HG02623 (cell line): ENCODE results near the gene HPS3.

Experiments used
- ATAC-seq: cut with Tn5 transposase; IDR thresholded peaks from one replicate; pipeline ENCODE4 v1.9.1; 2021; ENCODE audit warnings: moderate library complexity; ENCODE audit not compliant: unreplicated experiment

The HPS3 gene

DNA sequence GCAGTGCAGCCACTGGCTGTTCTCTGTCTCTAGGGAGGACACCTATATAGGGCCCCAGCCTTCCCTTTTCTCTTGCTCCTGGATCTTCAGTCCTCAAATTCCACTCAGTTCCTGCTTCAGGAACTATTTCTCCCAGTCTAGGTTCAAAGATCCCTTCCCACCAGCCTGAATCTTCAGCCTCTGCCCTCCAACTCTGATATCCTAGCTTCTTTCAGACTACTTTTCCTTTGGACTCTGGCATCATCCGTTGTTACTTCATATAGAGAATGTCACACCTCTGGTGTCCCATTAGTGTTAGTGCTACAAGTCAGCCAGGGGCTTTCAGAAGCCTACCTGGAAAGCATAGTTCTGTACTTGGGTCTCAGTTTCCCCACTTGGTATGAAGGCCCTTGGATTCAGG, 10.0 kb upstream of the HPS3 start:
- ATAC-seq = no peak

DNA sequence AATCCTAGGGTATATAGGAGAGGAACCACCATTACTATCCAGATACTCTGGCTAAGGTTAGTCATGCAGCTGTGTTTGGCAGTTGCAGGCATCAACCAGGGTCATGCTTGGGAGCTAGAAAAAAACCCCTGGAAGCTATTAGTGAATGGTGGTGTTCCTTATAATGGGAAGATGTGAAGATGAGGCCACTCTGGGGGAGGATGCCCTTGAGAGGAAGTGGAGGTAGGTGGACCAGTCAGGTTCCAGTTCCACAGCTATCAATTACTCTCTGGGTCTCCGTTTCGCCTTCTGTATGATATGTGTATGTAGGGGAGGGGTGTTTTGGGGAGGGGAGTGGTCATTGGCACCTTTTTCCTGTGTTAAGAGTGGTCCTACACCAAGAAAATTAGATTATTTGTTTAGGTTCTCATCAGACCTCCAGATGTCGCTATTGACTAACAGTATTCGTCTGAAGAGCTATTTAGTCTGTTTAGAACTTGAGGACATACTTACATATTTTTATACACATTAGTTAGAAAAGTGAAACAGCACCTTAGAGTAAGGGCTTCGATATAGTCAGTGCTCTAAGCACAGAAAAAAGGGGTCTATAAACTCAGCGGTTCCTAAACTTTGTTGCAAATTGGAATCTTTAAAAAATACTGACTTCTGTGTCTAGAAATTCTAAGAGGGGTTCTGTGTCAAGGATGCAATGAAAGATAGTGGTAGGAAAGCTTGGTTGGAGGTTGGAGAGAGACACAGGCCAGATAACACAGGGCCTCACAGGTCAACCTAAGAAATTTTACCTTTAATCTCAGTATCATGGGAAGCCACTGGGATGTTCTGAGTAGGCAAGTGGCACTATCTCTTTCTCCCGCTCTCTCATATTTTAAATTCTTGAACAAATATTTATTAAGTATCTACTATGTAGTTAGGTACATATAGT, 9.1 kb upstream of the HPS3 start:
- peak; percentile 57 for ATAC-seq

DNA sequence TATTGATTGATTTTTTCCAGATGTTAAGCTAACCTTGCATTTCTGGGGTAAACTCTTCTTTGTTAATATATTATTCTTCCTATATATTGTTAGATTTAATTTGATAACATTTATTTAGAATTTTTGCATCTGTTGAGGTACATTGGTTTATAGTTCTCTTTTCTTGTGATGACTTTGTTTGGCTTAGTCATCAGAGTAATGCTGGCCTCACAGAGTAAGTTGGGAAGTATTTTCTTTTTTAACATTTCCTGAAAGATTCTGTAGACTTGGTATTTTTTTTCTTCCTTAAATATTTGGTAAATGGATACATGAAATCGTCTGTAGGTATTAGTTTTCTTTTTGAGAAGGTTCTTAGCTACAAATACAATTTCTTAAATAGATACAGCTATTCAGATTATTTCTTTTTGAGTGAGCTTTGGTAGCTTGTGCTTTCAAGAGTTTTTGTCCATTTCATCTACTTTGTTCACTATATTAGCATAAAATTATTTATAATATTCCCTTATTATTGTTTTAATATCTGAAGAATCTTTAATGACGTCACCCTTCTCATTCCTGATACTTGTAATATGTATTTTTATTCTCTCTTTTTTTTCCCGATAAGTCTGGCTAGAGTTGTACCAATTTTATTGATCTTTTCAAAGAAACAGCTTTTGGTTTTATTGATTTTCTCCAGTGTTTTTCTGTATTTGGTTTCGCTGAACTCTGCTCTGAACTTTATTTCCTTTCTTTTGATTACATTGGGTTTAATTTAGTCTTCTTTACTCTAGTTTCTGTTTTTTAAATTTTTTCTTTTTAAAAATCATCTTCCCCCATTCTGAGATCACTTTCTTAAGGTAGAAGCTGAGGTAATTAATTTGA, 6.5 kb upstream of the HPS3 start:
- ATAC-seq = no peak

DNA sequence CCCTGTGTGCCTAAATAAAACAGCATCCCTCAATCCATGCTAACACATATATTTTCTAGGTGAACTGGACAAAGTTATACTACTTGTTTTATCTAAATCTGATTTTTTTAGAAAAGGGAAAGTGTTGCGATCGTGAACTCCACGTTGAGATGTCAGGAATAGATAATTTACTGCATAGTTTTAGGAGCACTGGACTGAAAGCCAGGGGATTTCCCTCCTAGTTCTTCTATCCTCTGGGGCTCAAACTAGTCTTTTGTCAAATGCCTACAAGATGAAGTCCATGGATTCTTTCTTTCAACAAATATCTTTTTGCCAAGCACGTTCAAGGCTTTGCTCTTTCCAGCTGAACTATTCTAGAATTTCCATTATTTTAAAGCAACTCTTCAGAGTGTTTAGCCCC, 617 bp upstream of the HPS3 start:
- ATAC-seq = no peak

DNA sequence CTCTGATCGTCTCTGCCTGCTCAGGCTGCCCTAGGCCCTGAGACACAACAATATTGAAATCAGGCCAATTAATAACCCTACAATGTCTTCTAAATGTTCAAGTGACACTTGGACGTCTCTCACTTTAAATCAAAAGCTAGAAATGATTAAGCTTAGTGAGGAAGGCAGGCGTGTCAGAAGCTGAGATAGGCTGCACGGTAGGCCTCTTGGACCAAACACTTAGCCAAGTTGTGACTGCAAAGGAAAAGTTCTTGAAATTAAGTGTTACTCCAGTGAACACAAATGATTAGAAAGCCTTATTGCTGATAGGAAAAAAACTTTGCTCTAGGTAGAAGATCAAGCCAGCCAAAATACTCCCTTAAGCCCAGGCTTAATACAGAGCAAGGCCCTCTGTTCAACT, 2.2 kb downstream of the HPS3 start:
- no peak for ATAC-seq

DNA sequence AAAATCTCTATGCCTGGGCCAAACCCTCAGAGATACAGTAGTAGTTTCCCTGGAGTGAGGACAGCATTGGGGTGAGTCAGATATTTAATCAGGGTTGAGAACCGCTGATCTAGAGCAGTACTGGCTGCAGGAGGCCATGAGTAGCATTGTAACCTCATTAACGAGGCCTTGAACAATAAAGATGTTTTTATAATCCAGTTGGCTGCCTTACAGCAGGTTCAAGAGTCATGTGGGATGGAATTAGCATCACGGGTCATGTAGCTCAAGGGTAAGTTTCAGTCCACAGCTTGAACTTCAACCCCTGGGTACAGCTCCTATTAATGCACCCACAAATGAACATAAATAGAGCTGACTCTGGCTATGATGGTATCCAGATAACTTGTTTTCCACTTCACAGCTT, 5.1 kb downstream of the HPS3 start:
- ATAC-seq = no peak

DNA sequence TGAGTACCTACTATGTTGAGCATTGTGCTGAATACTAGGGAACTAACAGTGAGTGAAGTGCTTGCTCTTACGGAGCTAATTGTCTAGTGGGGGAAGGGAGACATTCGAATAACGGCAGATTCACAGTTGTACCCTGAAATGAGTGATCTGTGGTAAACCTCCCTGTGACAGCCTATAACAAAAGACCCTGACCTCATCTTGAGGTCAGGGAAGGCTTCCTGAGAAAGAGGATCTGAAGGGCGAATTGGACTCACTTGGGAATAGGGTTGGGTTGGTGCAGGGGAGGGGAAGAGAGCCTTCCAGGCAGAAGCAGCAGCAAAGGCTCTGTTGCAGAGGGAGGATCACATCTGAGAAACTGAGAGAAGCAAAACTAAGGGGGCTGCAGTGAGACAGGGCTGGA, 13.2 kb downstream of the HPS3 start:
- no peak for ATAC-seq

DNA sequence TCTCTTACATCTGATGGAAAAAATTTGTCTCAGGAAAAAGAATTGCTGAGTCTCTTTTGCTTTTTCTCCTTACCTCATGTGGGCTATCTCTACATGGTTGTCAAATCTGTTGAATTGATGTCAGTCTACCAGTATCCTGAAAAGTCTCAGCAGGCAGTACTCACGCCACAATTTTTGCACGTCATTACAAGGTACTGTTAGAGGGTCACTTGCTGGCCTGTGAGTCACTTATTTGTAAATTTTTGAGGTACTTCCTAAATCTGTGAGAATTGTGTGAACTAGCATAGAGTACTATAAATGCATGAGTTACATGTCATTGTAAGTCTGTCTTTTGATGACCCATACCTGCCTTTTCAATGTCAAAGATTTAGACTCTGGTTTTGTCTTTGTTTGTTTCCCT, 15.9 kb downstream of the HPS3 start:
- ATAC-seq = no peak

DNA sequence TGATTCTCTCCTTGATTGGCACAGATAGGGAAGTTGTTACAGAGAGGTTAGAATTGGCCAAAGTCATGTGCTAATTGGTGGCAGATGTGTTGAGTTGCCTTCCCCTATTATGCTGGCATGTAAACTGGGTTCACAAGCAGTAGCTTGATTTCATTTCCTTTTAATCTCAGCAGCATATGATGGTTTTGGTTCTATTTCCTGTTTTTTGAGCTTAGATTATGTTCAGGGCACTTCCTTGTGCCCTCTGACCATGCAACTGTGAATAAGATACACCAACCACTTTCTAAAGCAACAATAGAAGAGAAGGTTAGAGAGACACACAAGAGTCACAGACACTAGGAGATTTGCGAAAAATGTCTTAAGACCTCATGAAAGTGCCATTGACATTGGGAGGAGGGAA, 16.5 kb downstream of the HPS3 start:
- peak; percentile 61 for ATAC-seq

DNA sequence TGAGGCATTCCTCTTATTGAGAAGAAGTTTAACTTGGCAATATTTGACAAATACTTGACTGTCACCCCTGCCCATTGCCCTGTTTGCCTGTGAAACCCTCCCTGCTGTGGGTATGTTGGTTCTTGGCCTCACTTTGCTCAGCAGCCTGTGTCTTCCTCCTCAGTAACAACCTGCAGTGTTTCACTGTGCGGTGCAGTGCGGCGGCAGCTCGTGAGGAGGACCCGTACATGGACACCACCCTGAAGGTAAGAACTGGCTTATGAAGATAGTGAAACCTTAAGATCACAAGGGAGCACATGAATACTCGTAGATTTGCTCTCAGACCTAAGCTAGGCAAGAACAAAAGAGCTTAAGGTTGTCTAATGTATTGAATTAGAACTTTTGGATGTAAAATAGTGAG, 21.0 kb downstream of the HPS3 start:
- ATAC-seq = no peak

DNA sequence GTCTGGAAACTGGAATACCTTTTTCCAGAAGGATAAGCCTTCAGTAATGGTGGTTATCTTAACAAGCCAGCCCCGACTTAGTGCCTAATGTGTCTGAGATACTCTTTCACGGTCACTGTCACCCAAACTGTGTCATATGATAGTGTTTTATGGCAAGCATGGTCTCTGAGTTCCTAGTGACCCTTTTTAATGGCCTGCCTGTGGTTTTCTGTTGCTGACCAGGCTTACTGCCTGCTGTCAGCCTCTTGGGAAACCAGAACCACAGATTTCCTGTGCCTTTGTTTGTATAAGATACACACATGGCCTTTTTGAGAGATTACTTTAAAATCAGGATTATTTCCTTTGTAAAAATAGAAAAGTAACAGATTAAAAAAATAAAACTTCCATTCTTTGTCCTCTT, 22.4 kb downstream of the HPS3 start:
- ATAC-seq = no peak

DNA sequence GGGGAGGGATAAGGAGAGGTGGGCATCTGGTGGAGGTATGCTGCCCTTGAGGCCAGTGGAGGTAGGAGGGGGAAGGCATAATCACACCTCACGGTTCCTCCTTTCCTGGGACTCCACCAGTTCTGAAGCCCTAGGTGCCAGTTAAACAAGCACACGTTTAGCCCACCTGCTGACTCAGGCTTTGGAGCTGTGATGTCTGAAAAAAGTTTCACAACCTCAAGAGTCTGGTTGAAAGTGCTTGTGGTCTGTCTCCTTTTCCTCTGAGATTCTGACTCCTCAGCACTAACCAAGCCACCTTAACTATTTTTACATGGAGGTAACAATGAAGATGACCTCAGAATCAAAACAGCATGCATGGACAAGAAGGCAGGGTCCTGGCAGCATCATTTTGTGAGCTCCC, 23.0 kb downstream of the HPS3 start:
- ATAC-seq = peak; percentile 94

DNA sequence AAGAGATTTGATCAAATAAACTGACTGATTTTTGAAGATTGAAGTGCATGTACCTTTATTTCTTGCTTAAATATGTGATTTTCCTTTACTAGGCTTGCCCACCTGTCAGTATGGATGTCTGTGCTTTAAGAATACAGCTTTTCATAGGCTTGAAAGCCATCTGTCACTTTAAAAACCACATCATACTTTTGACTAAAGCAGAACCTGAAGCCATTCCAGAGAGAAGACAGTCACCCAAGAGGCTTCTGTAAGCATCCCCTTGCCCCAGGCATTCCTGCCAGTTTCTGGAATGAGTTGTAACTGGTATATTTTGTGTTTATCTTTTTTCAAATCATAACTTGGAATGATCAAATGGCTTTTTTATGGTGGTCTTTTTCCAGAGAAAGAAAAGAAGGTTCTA, 24.0 kb downstream of the HPS3 start:
- no peak for ATAC-seq

DNA sequence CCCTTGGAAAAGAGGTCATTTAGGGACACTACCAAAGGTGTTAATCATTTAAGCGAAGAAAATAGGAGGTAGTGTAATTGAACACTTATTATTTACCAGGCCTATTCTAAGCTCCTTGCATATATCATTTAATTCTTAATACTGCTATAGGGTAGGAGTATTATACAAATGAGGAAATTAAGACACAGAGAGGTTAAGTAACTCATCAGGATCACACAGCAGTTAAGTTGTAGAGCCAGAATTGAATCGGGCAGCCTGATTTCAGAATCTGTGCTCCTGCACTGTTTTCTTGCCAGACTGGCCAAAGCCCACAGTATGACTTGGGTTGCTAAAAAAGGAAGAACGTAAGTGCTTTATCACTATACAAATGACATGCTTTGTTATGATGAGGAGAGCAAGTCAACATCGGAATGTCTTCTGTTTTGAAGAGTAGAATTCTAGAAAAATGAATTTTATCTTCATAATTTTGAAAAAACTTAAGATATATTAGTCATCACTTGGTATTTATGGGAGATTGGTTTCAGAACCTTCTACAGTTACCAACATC, 31.4 kb downstream of the HPS3 start:
- ATAC-seq = no peak

DNA sequence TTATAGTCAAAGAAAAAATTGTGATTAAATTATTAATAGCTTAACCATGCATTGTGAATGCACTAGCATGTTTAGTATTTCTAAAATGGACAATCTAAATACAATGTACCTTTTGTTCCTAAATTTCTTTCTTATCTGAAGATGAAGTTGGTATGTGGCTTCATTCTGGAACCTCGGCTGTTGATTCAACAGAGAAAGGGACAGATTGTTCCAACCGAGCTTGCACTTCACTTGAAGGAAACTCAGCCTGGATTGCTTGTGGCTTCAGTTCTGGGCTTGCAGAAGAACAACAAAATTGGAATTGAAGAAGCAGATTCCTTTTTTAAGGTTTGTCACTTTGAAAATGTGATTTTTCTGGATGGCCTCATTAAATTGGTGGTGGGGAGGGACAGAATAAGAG, 32.6 kb downstream of the HPS3 start:
- no peak for ATAC-seq

DNA sequence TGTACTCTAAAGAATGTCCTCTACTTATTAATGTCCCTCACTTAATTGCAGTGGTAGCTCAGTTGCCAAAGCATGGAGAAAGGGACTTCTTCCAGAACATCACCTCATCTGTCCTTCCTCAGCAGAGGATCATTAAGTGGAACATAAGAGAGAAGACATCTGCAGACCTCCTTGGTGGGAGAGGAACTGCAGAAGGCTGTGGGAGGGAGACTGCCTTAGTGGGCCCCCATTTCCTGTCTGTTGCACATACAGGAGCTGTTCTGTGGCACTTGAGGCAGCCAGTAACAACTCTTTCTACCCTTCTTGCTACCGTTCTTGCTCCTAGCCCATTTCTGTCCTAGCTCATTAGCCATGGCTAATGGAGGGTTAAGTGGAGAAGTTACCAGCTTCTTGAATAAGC, 33.6 kb downstream of the HPS3 start:
- no peak for ATAC-seq

DNA sequence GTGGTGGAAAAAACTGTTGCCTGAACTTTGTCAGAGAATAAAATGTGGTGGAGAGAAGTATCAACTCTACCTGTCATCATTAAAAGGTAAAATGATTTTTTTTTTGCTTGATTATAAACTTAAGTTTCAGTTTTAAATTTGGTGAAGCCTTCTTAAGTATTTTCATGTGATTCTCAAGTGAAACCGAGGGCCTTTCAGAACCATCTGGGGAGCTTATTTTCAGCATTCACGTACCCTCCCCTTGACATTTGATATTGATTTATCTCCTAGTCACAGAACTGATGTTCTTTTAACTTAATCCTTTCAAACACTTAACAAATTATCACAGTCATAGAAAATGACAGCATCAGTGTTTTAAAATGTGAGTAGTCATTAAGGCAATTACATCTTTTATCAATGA, 38.5 kb downstream of the HPS3 start:
- ATAC-seq = no peak

DNA sequence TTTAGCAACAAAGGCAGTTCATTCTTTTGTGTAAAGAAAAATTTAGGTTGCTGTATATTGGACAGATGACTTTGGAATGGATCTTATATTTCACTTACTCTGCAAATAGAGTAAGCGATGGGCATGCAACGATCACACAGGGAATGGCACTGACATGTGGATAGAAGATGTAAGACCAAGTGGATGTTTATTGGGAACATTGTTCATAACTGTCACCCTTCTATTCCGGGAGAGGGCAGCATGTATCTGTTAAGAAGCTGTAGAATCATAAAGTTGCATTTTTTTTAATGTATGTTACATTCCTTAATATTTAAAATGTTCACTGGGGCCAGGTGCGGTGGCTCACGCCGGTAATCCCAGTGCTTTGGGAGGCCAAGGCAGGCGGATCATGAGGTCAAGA, 41.2 kb downstream of the HPS3 start:
- no peak for ATAC-seq

DNA sequence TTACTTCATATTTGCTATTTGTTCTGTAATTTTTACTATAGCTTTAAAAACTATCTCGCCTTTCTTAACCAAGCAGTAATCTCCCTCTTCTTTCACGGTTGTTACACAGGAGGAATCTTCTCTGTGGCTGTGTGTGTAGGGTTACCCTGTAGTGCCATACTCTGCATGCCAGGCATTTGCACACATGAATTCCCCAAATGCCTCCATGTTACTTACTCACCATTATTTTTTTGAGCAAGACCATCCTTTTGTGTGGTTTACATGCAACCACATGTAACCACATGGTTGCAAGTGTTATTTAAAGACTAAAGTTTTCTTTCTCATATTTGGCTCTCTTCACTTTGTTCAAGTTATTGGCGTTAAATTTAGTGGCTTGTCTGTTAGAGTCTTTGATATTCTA, 45.5 kb downstream of the HPS3 start:
- peak; percentile 92 for ATAC-seq

DNA sequence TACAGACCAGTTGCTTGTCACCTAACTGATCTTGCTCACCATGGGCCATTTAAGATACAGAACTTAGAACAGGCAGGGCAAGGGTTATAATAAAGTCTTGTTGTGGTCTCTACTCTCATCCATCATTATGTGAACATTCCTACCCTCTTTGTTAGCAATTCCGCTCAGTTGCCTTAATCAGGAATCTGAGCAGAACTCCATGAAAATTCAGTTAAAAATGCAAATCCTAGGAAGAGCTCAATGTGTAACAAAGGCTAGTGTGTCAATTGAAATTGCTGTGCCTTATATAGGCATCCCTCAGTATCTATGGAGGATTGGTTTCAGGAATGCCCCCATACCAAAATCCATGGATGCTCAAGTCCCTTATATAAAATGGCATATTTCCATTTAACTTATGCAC, 47.7 kb downstream of the HPS3 start:
- no peak for ATAC-seq

DNA sequence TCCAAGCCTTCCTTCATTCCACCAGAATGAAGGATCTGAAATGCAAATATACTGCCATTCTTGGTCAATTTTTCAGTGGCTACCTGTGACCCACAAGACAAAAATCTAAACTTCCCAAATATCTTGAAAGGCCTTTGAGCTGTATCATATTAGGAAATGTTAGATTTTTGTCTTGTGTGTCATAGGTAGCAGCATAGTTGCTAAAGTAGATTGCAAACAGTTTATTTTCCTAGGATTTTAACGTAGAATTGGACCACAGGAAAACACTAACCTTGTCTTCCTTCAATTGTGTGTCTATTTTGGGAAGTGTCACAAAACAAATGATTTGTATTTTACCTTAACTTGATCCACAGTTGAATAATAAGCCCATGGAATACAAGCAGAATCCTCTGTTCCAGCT, 49.8 kb downstream of the HPS3 start:
- ATAC-seq = no peak

DNA sequence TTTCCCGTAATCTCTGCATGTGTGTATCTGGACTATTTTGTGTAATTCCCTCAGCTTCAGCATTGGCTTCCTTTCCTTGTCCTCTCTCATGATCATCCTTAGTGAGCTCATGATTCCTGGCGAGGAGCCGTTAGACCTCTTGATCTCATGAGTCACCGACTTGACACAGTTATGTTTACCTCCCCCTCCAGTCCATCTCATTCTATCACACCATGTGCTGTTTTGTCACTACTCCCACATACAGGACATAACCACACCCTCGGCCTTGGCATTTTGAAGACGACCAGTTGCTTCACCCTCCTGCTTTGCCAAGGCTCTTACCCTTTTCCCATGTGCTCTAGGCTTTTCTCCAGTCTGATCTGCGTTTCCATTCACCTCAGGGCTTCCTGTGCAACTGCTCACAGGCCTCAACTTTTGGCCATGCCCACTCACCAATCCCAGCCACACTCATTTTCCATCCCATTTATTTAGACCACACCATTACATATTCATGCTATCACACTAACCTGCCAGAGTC, 50.7 kb downstream of the HPS3 start:
- no peak for ATAC-seq
